ENCODE results near the gene CFDP1.

The CFDP1 gene

GRCh38 chr16:75432828-75433731, at the start of gene CFDP1:
Gene CFDP1 (minus strand): TSS chr16:75433503. CDS start chr16:75433352, 151 bp downstream.
- DNase-seq (ENCODE audit: low read depth), result peak; percentile 83

GRCh38 chr16:75482434-75483205, 49.3 kb upstream of the CFDP1 start:
- DNase-seq (ENCODE audit: low read depth), result no peak

GRCh38 chr16:75481475-75481874, 48.2 kb upstream of the CFDP1 start:
- no peak for DNase-seq (ENCODE audit: low read depth)

- no peak for DNase-seq (ENCODE audit: low read depth)
These were observed 46.2 kb upstream of the CFDP1 start for GRCh38 chr16:75479421-75479990.

GRCh38 chr16:75478480-75479345, 45.4 kb upstream of the CFDP1 start:
- DNase-seq (ENCODE audit: low read depth), result no peak

- DNase-seq (ENCODE audit: low read depth), result no peak
These were observed 44.6 kb upstream of the CFDP1 start for GRCh38 chr16:75477680-75478473.

GRCh38 chr16:75476817-75477216, 43.5 kb upstream of the CFDP1 start:
- no peak for DNase-seq (ENCODE audit: low read depth)

- no peak for DNase-seq (ENCODE audit: low read depth)
These were observed 42.1 kb upstream of the CFDP1 start for GRCh38 chr16:75475420-75475847.

- no peak for DNase-seq (ENCODE audit: low read depth)
These were observed 39.9 kb upstream of the CFDP1 start for GRCh38 chr16:75472908-75473877.

GRCh38 chr16:75471723-75472633, 38.7 kb upstream of the CFDP1 start:
- peak; percentile 24 for DNase-seq (ENCODE audit: low read depth)

GRCh38 chr16:75466760-75467159, 33.5 kb upstream of the CFDP1 start:
- DNase-seq (ENCODE audit: low read depth), result no peak

- peak; percentile 95 for DNase-seq (ENCODE audit: low read depth)
These were observed 31.0 kb upstream of the CFDP1 start, which contains the start of gene TMEM170A for GRCh38 chr16:75464122-75464918. Gene TMEM170A (minus strand): TSS chr16:75464689. CDS start chr16:75464600, 89 bp downstream.

- peak; percentile 11 for DNase-seq (ENCODE audit: low read depth)
These were observed 30.3 kb upstream of the CFDP1 start for GRCh38 chr16:75463389-75464121.

GRCh38 chr16:75462806-75463205, 29.5 kb upstream of the CFDP1 start:
- no peak for DNase-seq (ENCODE audit: low read depth)

GRCh38 chr16:75461575-75461974, 28.3 kb upstream of the CFDP1 start:
- DNase-seq (ENCODE audit: low read depth), result no peak

GRCh38 chr16:75460446-75460845, 27.1 kb upstream of the CFDP1 start:
- no peak for DNase-seq (ENCODE audit: low read depth)

GRCh38 chr16:75459691-75460090, 26.4 kb upstream of the CFDP1 start:
- DNase-seq (ENCODE audit: low read depth), result no peak

All from CMK (cell line).